WTC11 (cell line): Measurements from ENCODE around the gene ATG2B.

Experiments used
- CREB1 ChIP-seq: sonication (generic); formaldehyde crosslinking; IDR thresholded peaks from 2 replicates; pipeline ENCODE4 v1.8.0; 2023; ENCODE audit warnings: mild to moderate bottlenecking, missing genetic modification reagents
- CTCF ChIP-seq: fragments of 200-600 bp; IDR thresholded peaks from 2 replicates; pipeline ENCODE4 v1.8.0; 2022; ENCODE audit warnings: antibody characterized with exemption
- SOX15 ChIP-seq: fragments of 250-450 bp; sonication (Bioruptor Pico); IDR thresholded peaks from 2 replicates; pipeline ENCODE4 v1.9.0; 2021; ENCODE audit warnings: mild to moderate bottlenecking
- USF1 ChIP-seq: sonication (generic); formaldehyde crosslinking; IDR thresholded peaks from 2 replicates; pipeline ENCODE4 v1.8.0; 2022; ENCODE audit warnings: mild to moderate bottlenecking, missing genetic modification reagents
- TF ChIP-seq, protein P1 (sequence below): sonication (generic); formaldehyde crosslinking; IDR thresholded peaks from 2 replicates; pipeline ENCODE4 v1.8.0; 2022; ENCODE audit warnings: mild to moderate bottlenecking, missing genetic modification reagents
- TF ChIP-seq, protein P2 (sequence below): sonication (generic); formaldehyde crosslinking; IDR thresholded peaks from 2 replicates; pipeline ENCODE4 v1.8.0; 2023; ENCODE audit warnings: missing genetic modification reagents

GRCh38 chr14:96274543-96274942 lies 88.6 kb downstream of the ATG2B start:
- TF ChIP-seq CREB1 (CRISPR knock-in tag) (no peak), CTCF (no peak), USF1 (CRISPR knock-in tag) (no peak), SOX15 (CRISPR knock-in tag) (no peak)
- TF ChIP-seq, protein P1, sequence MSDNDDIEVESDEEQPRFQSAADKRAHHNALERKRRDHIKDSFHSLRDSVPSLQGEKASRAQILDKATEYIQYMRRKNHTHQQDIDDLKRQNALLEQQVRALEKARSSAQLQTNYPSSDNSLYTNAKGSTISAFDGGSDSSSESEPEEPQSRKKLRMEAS, result no peak
- TF ChIP-seq, protein P2, sequence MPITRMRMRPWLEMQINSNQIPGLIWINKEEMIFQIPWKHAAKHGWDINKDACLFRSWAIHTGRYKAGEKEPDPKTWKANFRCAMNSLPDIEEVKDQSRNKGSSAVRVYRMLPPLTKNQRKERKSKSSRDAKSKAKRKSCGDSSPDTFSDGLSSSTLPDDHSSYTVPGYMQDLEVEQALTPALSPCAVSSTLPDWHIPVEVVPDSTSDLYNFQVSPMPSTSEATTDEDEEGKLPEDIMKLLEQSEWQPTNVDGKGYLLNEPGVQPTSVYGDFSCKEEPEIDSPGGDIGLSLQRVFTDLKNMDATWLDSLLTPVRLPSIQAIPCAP, result no peak
